Measurements from ENCODE around the gene EML6. TPM values are rescaled to one million over a fixed set of nuclear protein-coding genes. Genes with fewer than 3 reads are reported as not detected.

Gene EML6
- total and polyA plus RNA-seq, 12 donors = 0.07 to 1.5 (median 0.31) TPM

GRCh38 chr2:54850171-54851122 lies 127.0 kb downstream of the EML6 start:
- no peak for TF ChIP-seq CTCF (IDR thresholded peaks at IDR 0.05)
- intact Hi-C loops (cut with DNase I) = no loop called here
- ATAC-seq (no peak), DNase-seq (no peak)
- 92 to 95% methylated on average over 8 of the region's 8 CpGs for WGBS, 2 donors
- Histone ChIP-seq H3K27ac (no peak overlapping the region), H3K27me3 (no peaks in the 10 kb centered on the region), H3K36me3 (no peaks in the 10 kb centered on the region), H3K4me1 (no peaks in the 10 kb centered on the region), H3K9me3 (no peaks in the 10 kb centered on the region), H3K4me3 (no peak overlapping the region)

- H3K4me3 ChIP-seq = no peak overlapping the region
- intact Hi-C loops (cut with DNase I) = no loop called here
- H3K4me1 ChIP-seq = no peaks in the 10 kb centered on the region
- TF ChIP-seq CTCF (IDR thresholded peaks at IDR 0.05) = no peak
- DNase-seq (no peak), ATAC-seq (no peak)
- WGBS, 2 donors = 94 to 96% methylated on average over 5 of the region's 5 CpGs
- no peaks in the 10 kb centered on the region for H3K9me3 ChIP-seq
- no peaks in the 10 kb centered on the region for H3K36me3 ChIP-seq
- no peak overlapping the region for H3K27ac ChIP-seq
- H3K27me3 ChIP-seq = no peaks in the 10 kb centered on the region
These were observed 130.3 kb downstream of the EML6 start for GRCh38 chr2:54853616-54854310.

GRCh38 chr2:54855434-54855833 lies 132.0 kb downstream of the EML6 start:
- no peak overlapping the region for H3K27ac ChIP-seq
- intact Hi-C loops (cut with DNase I) = no loop called here
- ATAC-seq (no peak), DNase-seq (no peak)
- 78 to 90% methylated on average over 2 of the region's 2 CpGs for WGBS, 2 donors
- TF ChIP-seq CTCF (IDR thresholded peaks at IDR 0.05) = no peak
- no peaks in the 10 kb centered on the region for H3K9me3 ChIP-seq
- H3K4me3 ChIP-seq = no peak overlapping the region
- no peaks in the 10 kb centered on the region for H3K36me3 ChIP-seq
- no peaks in the 10 kb centered on the region for H3K27me3 ChIP-seq
- H3K4me1 ChIP-seq = no peaks in the 10 kb centered on the region

- Histone ChIP-seq H3K9me3 (peaks cover 0 to 17% (median 0%) of the 10 kb centered on the region in 11 donors), H3K27me3 (no peaks in the 10 kb centered on the region), H3K4me1 (no peaks in the 10 kb centered on the region), H3K36me3 (no peaks in the 10 kb centered on the region), H3K27ac (no peak overlapping the region), H3K4me3 (no peak overlapping the region)
- DNase-seq = no peak
- intact Hi-C loops (cut with DNase I) = no loop called here
- ATAC-seq = no peak
- WGBS, 2 donors = 79 to 88% methylated on average over 3 of the region's 3 CpGs
- TF ChIP-seq CTCF (IDR thresholded peaks at IDR 0.05) = no peak
These were observed 134.7 kb downstream of the EML6 start for GRCh38 chr2:54858021-54858681.

Data from heart right ventricle (tissue), 16 donors.